LNCaP clone FGC (cell line): ENCODE measurements around the gene ATP6V0A4.

Experiments
- DNase-seq: peaks from one replicate; pipeline ENCODE4 v3.0.0-alpha.2; 2011; ENCODE audit warnings: low read depth
- H3K4me3 ChIP-seq: 2 replicates; pipeline ENCODE4 v1.5.1; 2011; ENCODE audit warnings: mild to moderate bottlenecking, low read depth, low read length, control low read depth
- TF ChIP-seq, protein P1 (sequence below): IDR thresholded peaks from 2 replicates; pipeline ENCODE4 v1.5.1; 2012; ENCODE audit warnings: mild to moderate bottlenecking; ENCODE audit not compliant: control insufficient read depth, insufficient read depth; ENCODE audit errors: extremely low read depth

Gene ATP6V0A4

DNA sequence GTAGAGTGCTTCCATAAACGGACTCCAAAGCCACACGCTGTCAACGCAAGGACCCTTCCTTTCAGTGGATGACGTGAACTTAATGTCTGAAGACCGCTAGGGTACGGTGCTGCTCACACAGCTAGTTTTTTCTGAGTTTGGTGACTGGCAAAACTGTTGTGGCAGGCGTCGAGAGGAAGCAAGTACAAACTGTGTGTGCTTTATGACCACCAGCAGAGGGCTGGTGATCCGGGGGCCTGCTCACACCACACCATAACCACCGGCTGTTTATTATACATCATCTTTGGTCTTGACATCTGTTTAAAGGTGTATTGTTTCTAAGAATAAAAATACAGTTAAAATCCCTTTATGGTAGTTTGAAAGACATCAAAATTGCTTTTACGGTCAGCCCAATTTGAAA lies 37.1 kb upstream of the ATP6V0A4 start:
- H3K4me3 ChIP-seq: no peak overlapping the region
- TF ChIP-seq, protein P1, sequence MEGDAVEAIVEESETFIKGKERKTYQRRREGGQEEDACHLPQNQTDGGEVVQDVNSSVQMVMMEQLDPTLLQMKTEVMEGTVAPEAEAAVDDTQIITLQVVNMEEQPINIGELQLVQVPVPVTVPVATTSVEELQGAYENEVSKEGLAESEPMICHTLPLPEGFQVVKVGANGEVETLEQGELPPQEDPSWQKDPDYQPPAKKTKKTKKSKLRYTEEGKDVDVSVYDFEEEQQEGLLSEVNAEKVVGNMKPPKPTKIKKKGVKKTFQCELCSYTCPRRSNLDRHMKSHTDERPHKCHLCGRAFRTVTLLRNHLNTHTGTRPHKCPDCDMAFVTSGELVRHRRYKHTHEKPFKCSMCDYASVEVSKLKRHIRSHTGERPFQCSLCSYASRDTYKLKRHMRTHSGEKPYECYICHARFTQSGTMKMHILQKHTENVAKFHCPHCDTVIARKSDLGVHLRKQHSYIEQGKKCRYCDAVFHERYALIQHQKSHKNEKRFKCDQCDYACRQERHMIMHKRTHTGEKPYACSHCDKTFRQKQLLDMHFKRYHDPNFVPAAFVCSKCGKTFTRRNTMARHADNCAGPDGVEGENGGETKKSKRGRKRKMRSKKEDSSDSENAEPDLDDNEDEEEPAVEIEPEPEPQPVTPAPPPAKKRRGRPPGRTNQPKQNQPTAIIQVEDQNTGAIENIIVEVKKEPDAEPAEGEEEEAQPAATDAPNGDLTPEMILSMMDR: no peak
- no peak for DNase-seq

DNA sequence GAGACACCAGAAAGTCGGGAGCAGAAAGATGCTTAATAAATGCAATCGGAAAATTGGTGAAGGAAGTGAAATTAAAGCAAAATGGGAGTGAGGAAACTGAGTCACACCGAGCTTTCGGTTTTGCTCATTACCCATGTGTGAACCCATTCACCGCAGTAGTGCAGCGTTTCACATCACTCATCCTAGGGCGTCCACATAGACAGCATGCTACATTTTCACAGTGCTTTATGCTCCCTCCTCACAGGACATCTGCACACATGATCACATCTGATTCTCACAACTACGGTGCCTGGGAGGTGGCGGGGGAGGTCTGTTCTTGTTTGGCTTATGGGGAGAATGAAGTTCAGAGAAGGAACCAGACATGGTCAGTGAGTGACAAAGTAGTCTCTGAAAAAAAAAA lies 36.6 kb upstream of the ATP6V0A4 start:
- DNase-seq: no peak
- no peak overlapping the region for H3K4me3 ChIP-seq
- TF ChIP-seq, protein P1: no peak

DNA sequence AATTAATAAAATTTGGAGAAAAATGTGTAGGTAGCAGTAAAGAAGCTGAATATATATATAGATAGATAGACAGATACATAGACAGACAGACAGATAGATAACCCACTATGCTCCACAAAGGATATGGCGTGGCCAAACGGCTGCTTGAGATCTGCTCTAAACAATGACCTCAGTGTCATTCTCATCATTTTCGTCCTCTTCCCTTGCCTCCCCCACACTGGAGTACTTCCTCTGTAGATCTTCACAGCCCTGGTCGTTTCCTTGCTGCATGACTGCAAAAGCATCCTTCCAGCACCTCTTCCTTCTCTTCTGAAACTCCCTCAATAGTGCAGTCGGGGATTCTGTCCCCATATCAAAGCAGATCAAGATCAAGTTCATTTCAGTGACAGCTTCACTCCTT lies 35.6 kb upstream of the ATP6V0A4 start:
- no peak for DNase-seq
- TF ChIP-seq, protein P1: no peak
- H3K4me3 ChIP-seq: no peak overlapping the region

DNA sequence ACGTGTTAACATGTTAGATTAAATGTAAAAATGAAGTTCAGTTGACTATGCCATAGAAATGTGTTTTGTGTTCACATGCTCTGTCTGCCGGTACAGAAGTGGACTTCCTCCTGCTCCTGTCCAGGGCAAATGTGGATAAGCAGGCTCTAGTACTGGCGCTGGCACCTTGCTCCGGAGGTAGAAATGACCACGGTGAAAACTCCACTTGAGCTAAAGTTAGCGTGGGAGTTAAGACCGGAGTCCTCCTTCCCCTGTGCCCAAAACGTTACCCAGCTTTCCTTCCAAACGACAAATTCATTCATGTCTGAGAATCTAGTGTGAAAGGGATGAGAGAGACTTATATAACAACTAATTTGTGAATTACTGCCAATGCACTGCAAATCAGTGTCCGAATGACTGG lies 35.0 kb upstream of the ATP6V0A4 start:
- DNase-seq: no peak
- no peak overlapping the region for H3K4me3 ChIP-seq
- TF ChIP-seq, protein P1: no peak

DNA sequence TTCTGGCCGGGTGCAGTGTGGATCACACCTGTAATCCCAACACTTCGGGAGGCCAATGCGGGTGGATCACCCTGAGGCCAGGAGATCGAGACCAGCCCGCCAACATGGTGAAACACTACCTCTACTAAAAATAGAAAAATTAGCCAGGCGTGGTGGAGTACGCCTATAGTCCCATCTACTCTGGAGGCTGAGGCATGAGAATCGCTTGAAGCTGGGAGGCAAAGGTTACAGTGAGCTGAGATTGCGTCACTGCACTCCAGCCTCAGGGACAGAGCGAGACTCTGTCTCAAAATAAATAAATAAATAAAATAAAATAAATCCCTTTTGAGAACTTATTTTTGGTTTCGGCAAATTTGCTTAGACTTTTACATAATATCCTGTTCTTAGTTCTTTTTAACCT lies 31.3 kb upstream of the ATP6V0A4 start:
- H3K4me3 ChIP-seq: no peak overlapping the region
- TF ChIP-seq, protein P1: no peak
- no peak for DNase-seq

DNA sequence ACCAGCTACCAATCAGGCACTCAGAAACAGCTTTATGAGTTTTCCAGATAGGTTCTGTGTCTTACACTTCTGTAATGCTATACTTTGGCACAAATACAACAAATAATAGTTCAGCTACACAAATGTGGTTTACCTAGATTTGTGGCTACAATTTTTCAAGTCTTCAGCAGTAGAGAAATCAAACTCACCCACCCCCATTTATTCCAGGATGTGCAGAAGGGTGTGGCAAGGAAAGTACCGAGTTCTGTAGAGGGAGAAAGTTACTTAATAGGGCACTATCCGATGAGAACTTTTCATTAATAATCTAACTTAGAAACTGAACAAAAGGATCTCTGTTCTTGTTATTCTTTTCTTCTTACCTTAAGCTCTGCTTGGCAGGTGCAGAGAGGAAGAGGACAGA lies 30.3 kb upstream of the ATP6V0A4 start:
- TF ChIP-seq, protein P1: no peak
- H3K4me3 ChIP-seq: no peak overlapping the region
- DNase-seq: no peak

DNA sequence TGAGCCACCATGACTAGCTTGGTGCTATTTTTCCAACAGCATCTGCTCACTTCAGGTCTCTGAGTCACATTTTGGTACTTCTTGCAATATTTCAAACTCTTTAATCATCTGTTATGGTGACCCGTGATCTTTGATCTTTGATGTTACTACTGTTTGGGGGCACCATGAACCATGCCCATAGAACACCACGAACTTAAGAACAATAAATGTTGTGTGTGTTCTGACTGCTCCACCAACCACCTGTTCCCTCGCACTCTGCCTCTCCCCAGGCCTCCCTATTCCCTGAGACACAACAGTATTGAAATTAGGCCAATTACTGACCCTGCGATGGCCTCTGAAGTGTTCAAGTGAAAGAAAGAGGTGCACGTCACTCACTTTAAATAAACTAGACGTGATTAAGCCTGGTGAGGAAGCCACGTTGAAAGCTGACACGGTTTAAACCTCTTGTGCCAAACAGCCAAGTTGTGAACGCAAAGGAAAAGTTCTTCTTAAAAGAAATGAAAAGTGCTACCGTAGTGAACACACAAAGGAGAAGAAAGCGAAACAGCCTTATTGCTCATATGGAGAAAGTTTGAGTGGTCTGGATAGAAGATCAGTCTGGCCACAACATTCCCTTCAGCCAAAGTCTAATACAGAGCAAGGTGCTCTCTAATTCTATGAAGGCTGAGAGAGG lies 27.2 kb upstream of the ATP6V0A4 start:
- TF ChIP-seq, protein P1: no peak
- DNase-seq: no peak
- H3K4me3 ChIP-seq: no peak overlapping the region
